ENCODE data around the gene SCIN.
"Not testable (repeated sequence)": the region's sequence is repeated elsewhere in the genome, so short reads cannot be mapped to it uniquely, and the experiment has no call there.

Gene SCIN

GRCh38 chr7:12645212-12645611 is 74.7 kb downstream of the SCIN start:
- H3K4me3 ChIP-seq (ENCODE audit: low read depth, low read length); H4K8ac ChIP-seq (ENCODE audit: low read depth, low read length); H3K27me3 ChIP-seq (ENCODE audit: insufficient read depth, low read length); H3K27ac ChIP-seq (ENCODE audit: low read depth, low read length); H3K4me2 ChIP-seq (ENCODE audit: low read length); H3K4ac ChIP-seq (ENCODE audit: low read depth, low read length); H2AFZ ChIP-seq (ENCODE audit: insufficient read depth, low read length, poor library complexity); H3K9ac ChIP-seq (ENCODE audit: low read length); H3K36me3 ChIP-seq (ENCODE audit: control insufficient read depth in 1 of 2, insufficient read depth in 2 of 2, low read length in 2 of 2); H2BK5ac ChIP-seq (ENCODE audit: low read depth, low read length, poor library complexity); H4K12ac ChIP-seq (ENCODE audit: low read depth, low read length); H3K9me3 ChIP-seq (ENCODE audit: insufficient read depth, low read depth, low read length); H3K23ac ChIP-seq (ENCODE audit: low read length); H2BK120ac ChIP-seq (ENCODE audit: insufficient read depth, low read length, poor library complexity); H3K18ac ChIP-seq (ENCODE audit: low read length); H2BK12ac ChIP-seq (ENCODE audit: low read length); H3K79me1 ChIP-seq (ENCODE audit: low read length); DNase-seq; H2AK5ac ChIP-seq (ENCODE audit: low read length); H3K79me2 ChIP-seq (ENCODE audit: control insufficient read depth, insufficient read depth, low read length, poor library complexity); H3K14ac ChIP-seq (ENCODE audit: low read length); H4K91ac ChIP-seq (ENCODE audit: low read depth, low read length); H3K4me1 ChIP-seq (ENCODE audit: control insufficient read depth in 1 of 2, insufficient read depth in 2 of 2, low read length in 2 of 2): not testable (repeated sequence)
- no CpG with 5 or more reads among the region's 6 CpGs for WGBS (ENCODE audit: extremely low coverage, insufficient coverage, insufficient read length)

- no peak overlapping the region for H3K18ac ChIP-seq (ENCODE audit: low read length)
- H3K4me1 ChIP-seq (ENCODE audit: control insufficient read depth in 1 of 2, insufficient read depth in 2 of 2, low read length in 2 of 2) = peaks cover 0 to 4% of the 10 kb centered on the region in 2 experiments
- no peak overlapping the region for H3K4me3 ChIP-seq (ENCODE audit: low read depth, low read length)
- no peaks in the 10 kb centered on the region for H3K27me3 ChIP-seq (ENCODE audit: insufficient read depth, low read length)
- H2BK12ac ChIP-seq (ENCODE audit: low read length) = peak overlapping the region; percentile 58
- no peak overlapping the region for H3K27ac ChIP-seq (ENCODE audit: low read depth, low read length)
- peaks cover 3% of the 10 kb centered on the region for H3K79me1 ChIP-seq (ENCODE audit: low read length)
- H2BK5ac ChIP-seq (ENCODE audit: low read depth, low read length, poor library complexity) = no peak overlapping the region
- H3K4me2 ChIP-seq (ENCODE audit: low read length) = no peak overlapping the region
- H4K12ac ChIP-seq (ENCODE audit: low read depth, low read length) = no peak overlapping the region
- no peaks in the 10 kb centered on the region for H3K36me3 ChIP-seq (ENCODE audit: control insufficient read depth in 1 of 2, insufficient read depth in 2 of 2, low read length in 2 of 2)
- H3K9me3 ChIP-seq (ENCODE audit: insufficient read depth, low read depth, low read length) = no peaks in the 10 kb centered on the region
- H3K79me2 ChIP-seq (ENCODE audit: control insufficient read depth, insufficient read depth, low read length, poor library complexity) = no peaks in the 10 kb centered on the region
- H4K91ac ChIP-seq (ENCODE audit: low read depth, low read length) = peak overlapping the region; percentile 31
- H2AK5ac ChIP-seq (ENCODE audit: low read length) = no peak overlapping the region
- no CpG with 5 or more reads among the region's 1 CpG for WGBS (ENCODE audit: extremely low coverage, insufficient coverage, insufficient read length)
- H3K23ac ChIP-seq (ENCODE audit: low read length) = no peak overlapping the region
- DNase-seq = peak; percentile 42 to 62
- H4K8ac ChIP-seq (ENCODE audit: low read depth, low read length) = no peak overlapping the region
- H3K4ac ChIP-seq (ENCODE audit: low read depth, low read length) = no peak overlapping the region
- H2AFZ ChIP-seq (ENCODE audit: insufficient read depth, low read length, poor library complexity) = no peak overlapping the region
- H2BK120ac ChIP-seq (ENCODE audit: insufficient read depth, low read length, poor library complexity) = no peak overlapping the region
- no peak overlapping the region for H3K9ac ChIP-seq (ENCODE audit: low read length)
- H3K14ac ChIP-seq (ENCODE audit: low read length) = no peak overlapping the region
These were observed 75.6 kb downstream of the SCIN start for GRCh38 chr7:12646139-12646538.

- Histone ChIP-seq H4K8ac (ENCODE audit: low read depth, low read length) (no peak overlapping the region), H2AFZ (ENCODE audit: insufficient read depth, low read length, poor library complexity) (no peak overlapping the region), H3K9ac (ENCODE audit: low read length) (peak overlapping the region; percentile 47), H3K14ac (ENCODE audit: low read length) (no peak overlapping the region), H3K9me3 (ENCODE audit: insufficient read depth, low read depth, low read length) (no peaks in the 10 kb centered on the region), H3K4me3 (ENCODE audit: low read depth, low read length) (no peak overlapping the region), H3K27ac (ENCODE audit: low read depth, low read length) (peak overlapping the region; percentile 6), H3K18ac (ENCODE audit: low read length) (no peak overlapping the region), H2BK12ac (ENCODE audit: low read length) (peak overlapping the region; percentile 79), H3K4ac (ENCODE audit: low read depth, low read length) (no peak overlapping the region), H4K12ac (ENCODE audit: low read depth, low read length) (no peak overlapping the region), H3K79me1 (ENCODE audit: low read length) (peaks cover 3% of the 10 kb centered on the region), H3K79me2 (ENCODE audit: control insufficient read depth, insufficient read depth, low read length, poor library complexity) (no peaks in the 10 kb centered on the region), H3K27me3 (ENCODE audit: insufficient read depth, low read length) (no peaks in the 10 kb centered on the region), H3K4me2 (ENCODE audit: low read length) (no peak overlapping the region), H3K36me3 (ENCODE audit: control insufficient read depth in 1 of 2, insufficient read depth in 2 of 2, low read length in 2 of 2) (no peaks in the 10 kb centered on the region), H3K4me1 (ENCODE audit: control insufficient read depth in 1 of 2, insufficient read depth in 2 of 2, low read length in 2 of 2) (peaks cover 0 to 3% of the 10 kb centered on the region in 2 experiments), H2AK5ac (ENCODE audit: low read length) (no peak overlapping the region), H4K91ac (ENCODE audit: low read depth, low read length) (no peak overlapping the region), H3K23ac (ENCODE audit: low read length) (no peak overlapping the region), H2BK5ac (ENCODE audit: low read depth, low read length, poor library complexity) (peak overlapping the region; percentile 33), H2BK120ac (ENCODE audit: insufficient read depth, low read length, poor library complexity) (peak overlapping the region; percentile 38)
- no CpG with 5 or more reads among the region's 6 CpGs for WGBS (ENCODE audit: extremely low coverage, insufficient coverage, insufficient read length)
- peak; percentile 91 to 97 for DNase-seq
These were observed 77.1 kb downstream of the SCIN start for GRCh38 chr7:12647364-12648219.

GRCh38 chr7:12648704-12649261 is 78.3 kb downstream of the SCIN start:
- H3K4ac ChIP-seq (ENCODE audit: low read depth, low read length) = no peak overlapping the region
- H3K23ac ChIP-seq (ENCODE audit: low read length) = no peak overlapping the region
- no peak for DNase-seq
- H2AK5ac ChIP-seq (ENCODE audit: low read length) = no peak overlapping the region
- H3K4me1 ChIP-seq (ENCODE audit: control insufficient read depth in 1 of 2, insufficient read depth in 2 of 2, low read length in 2 of 2) = peaks cover 0 to 2% of the 10 kb centered on the region in 2 experiments
- H3K79me2 ChIP-seq (ENCODE audit: control insufficient read depth, insufficient read depth, low read length, poor library complexity) = no peaks in the 10 kb centered on the region
- no peak overlapping the region for H3K4me3 ChIP-seq (ENCODE audit: low read depth, low read length)
- no peak overlapping the region for H2BK5ac ChIP-seq (ENCODE audit: low read depth, low read length, poor library complexity)
- no peak overlapping the region for H3K9ac ChIP-seq (ENCODE audit: low read length)
- H4K91ac ChIP-seq (ENCODE audit: low read depth, low read length) = no peak overlapping the region
- no peak overlapping the region for H2BK12ac ChIP-seq (ENCODE audit: low read length)
- H3K36me3 ChIP-seq (ENCODE audit: control insufficient read depth in 1 of 2, insufficient read depth in 2 of 2, low read length in 2 of 2) = no peaks in the 10 kb centered on the region
- no peak overlapping the region for H3K18ac ChIP-seq (ENCODE audit: low read length)
- H3K27me3 ChIP-seq (ENCODE audit: insufficient read depth, low read length) = no peaks in the 10 kb centered on the region
- no peak overlapping the region for H4K12ac ChIP-seq (ENCODE audit: low read depth, low read length)
- no peak overlapping the region for H3K27ac ChIP-seq (ENCODE audit: low read depth, low read length)
- no peak overlapping the region for H2AFZ ChIP-seq (ENCODE audit: insufficient read depth, low read length, poor library complexity)
- peaks cover 2% of the 10 kb centered on the region for H3K79me1 ChIP-seq (ENCODE audit: low read length)
- no CpG with 5 or more reads among the region's 4 CpGs for WGBS (ENCODE audit: extremely low coverage, insufficient coverage, insufficient read length)
- H4K8ac ChIP-seq (ENCODE audit: low read depth, low read length) = no peak overlapping the region
- no peak overlapping the region for H2BK120ac ChIP-seq (ENCODE audit: insufficient read depth, low read length, poor library complexity)
- H3K4me2 ChIP-seq (ENCODE audit: low read length) = no peak overlapping the region
- no peak overlapping the region for H3K14ac ChIP-seq (ENCODE audit: low read length)
- no peaks in the 10 kb centered on the region for H3K9me3 ChIP-seq (ENCODE audit: insufficient read depth, low read depth, low read length)

Data from trophoblast cell (in vitro differentiated cells and primary cell).